NAMALWA (cell line): Measurements from ENCODE around the gene KIAA1549.

Experiments used
- DNase-seq: peaks from one replicate; pipeline ENCODE4 v3.0.0-alpha.2; 2015; ENCODE audit warnings: low spot score

KIAA1549 gene

GRCh38 chr7:138974675-138975292 lies 6.4 kb downstream of the KIAA1549 start:
- no peak for DNase-seq

- no peak for DNase-seq
Measured at GRCh38 chr7:138974103-138974502, 7.1 kb downstream of the KIAA1549 start.

GRCh38 chr7:138970952-138971351 lies 10.2 kb downstream of the KIAA1549 start:
- no peak for DNase-seq

GRCh38 chr7:138970446-138970845 lies 10.7 kb downstream of the KIAA1549 start:
- no peak for DNase-seq

- no peak for DNase-seq
Measured at GRCh38 chr7:138967159-138967558, 14.0 kb downstream of the KIAA1549 start.

- DNase-seq = no peak
Measured at GRCh38 chr7:138964624-138965436, 16.4 kb downstream of the KIAA1549 start.

DNA sequence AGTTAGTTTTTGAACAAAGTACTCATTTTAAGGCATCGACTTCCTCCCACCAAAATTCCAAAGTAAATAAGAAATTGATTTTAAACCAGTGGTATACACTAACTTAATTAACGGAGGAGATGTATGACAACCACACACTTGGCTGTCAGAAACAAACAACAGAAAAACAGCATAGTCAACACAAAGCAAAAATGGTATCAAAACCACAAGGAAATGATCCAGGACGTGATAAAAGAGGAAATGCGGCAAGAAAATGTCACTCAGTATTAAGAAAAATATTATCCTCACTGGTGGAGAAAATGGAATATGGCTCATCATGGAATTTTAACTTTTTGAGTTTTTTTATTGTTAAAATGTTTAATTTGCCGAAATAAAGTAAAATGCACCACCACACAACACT lies 17.5 kb downstream of the KIAA1549 start:
- DNase-seq = no peak

- DNase-seq = no peak
Measured at GRCh38 chr7:138962561-138963270, 18.5 kb downstream of the KIAA1549 start.

- no peak for DNase-seq
Measured at GRCh38 chr7:138961159-138961558, 20.0 kb downstream of the KIAA1549 start.

DNA sequence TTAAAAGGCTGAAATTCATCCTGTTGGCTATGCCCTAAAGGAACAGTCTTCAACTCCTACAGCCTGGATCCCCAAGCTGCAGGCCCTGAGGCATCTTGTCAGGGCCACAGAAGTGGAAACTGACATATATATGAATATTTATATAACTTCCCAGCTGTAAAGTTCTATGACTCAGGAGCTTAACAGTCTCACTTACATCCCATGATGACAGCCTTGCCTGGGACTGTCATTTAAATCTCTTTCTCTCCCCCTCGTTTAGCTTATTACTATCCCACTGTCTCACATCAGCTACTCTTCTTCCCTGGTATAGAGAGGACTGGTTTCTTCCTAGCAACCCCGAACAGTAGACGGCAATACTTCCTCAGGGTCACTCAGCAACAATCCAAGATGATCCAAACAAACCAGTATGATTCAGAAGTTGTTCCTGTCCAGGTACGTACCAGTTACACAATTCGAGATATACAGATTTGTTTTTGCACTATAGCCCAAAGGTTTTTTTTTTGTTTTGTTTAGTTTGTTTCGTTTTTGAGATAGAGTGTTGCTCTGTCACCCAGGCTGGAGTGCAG lies 22.7 kb downstream of the KIAA1549 start:
- DNase-seq = no peak

GRCh38 chr7:138957753-138958390 lies 23.3 kb downstream of the KIAA1549 start:
- DNase-seq = no peak

DNA sequence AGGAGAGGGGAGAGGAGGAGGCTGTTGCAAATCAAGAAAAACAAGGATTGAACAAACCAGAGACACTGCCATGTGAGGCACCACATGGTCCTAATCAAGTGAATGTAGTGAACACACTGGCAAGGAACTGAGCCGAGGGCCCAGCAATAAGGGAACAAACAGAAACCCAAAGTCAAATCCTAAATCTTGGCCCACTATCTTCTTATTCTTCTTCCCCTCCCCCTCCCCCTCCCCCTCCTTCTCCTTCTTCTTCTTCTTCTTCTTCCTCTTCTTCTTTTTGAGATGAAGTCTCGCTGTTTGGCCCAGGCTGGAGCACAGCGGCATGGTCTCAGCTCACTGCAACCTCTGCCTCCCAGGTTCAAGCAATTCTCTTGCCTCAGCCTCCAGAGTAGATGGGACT lies 24.0 kb downstream of the KIAA1549 start:
- no peak for DNase-seq

DNA sequence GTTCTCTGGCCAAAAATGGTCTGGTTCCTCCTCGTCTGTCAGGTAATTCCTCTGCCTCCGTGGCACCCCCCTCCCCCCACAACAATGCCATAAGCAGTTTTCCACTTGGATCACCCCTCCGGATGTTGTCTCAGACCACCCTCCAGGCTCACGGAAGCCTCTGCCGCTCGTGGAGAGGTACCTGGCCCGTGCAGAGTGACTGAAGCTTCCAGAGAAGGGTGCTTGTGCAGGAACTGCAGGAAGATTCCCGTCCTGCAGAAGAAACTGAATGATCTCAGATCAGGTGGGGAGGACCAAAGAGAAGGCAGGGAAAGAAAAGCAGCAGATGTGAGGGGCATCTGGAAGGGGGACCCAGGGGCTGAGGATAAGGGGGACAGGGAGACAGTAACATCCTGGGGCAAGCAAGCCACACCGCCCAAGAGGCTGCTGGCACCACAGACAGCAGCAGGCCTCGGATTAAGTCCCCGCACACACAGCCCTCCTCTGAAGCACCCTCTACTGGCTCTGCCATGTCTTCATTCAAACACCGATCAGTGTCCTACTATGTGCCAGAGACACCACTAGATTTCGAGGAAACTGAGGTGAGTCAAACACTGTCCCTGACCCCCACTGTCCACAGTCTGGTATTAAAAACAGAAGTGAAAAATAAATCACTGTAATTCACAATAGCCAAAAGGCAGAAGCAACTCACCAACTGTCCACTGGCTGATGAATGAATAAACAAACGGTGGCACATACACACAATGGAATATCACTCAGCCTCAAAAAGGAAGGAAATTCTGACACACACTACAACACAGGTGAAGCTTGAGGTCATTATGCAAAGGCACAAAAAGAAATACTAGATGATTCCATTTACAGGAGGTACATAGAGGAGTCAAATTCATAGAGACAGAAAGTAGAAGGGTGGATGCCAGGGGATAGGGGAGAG lies 26.4 kb downstream of the KIAA1549 start:
- DNase-seq = no peak

GRCh38 chr7:138952791-138953190 lies 28.4 kb downstream of the KIAA1549 start:
- DNase-seq = no peak

- no peak for DNase-seq
Measured at GRCh38 chr7:138951953-138952352, 29.2 kb downstream of the KIAA1549 start.

- DNase-seq = no peak
Measured at GRCh38 chr7:138949421-138950088, 31.6 kb downstream of the KIAA1549 start.

DNA sequence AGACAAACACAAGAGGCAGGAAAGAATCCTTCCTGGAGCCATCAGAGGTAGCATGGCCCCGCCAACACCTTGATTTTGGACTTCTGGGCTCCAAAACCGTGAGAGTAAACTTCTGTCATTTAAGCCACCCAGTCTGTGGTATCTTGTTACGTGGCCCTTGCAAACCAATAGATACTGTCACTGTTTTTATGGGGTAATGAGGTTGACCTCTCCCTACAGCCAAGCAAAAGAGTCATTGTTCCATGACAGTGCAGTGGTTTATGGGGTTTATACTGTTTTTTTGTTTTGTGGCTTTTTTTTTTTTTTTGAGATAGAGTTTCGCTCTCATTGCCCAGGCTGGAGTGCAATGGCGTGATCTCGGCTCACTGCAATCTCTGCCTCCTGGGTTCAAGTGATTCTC lies 32.8 kb downstream of the KIAA1549 start:
- DNase-seq = no peak

DNA sequence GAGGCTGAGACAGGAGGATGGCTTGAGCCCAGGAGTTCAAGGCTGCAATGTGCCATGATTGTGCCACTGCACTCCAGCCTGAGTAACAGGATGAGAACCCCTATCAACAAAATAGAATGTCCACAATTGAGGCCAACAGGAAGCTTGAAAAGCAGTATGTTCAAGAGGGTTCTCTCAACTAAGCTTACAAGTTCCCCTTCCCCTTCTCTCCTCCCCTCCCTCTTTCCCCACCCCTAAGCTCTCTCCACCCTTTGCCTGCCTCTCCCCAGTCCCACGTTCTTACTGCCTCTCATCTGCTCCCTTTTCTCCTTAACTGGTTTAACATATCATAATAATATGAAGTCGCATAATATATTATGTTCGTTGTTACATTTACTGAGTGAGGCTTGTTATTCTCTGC lies 35.4 kb downstream of the KIAA1549 start:
- no peak for DNase-seq

DNA sequence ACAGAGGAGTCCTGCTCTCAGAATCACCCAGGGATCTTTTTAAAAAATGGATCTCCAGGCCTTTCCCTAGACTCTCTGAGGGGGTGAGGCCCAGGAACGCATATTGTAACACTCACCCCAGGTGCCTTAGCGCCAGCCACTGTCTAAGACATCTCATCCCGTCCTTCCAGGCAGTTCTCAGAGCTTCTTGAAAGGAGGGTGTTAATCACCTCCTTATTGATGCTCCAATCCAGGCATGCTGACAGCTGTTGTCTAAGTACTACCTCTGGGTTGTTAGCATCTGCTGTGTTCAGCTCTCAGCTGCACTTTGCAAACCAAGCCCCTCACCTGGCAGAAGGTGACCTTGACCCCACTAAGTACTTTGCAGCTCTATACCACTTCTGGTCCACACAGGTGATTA lies 36.0 kb downstream of the KIAA1549 start:
- DNase-seq = no peak

DNA sequence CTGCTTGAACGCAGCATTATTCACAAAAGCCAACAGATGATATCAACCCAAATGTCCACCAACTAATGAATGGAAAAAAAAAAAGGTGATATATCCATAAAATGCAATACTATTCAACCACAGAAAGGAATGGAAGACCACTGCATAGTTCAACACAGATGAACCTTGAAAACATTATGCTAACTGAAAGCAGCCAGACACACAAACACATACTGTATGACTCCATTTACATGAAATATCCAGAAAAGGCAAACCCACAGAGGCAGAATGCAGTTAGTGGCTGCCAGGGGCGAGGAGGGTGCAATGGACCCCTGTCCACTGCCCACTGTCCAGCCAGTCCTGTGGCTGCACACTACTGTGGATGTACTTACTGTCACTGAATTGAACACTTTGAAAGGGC lies 36.6 kb downstream of the KIAA1549 start:
- DNase-seq = no peak

DNA sequence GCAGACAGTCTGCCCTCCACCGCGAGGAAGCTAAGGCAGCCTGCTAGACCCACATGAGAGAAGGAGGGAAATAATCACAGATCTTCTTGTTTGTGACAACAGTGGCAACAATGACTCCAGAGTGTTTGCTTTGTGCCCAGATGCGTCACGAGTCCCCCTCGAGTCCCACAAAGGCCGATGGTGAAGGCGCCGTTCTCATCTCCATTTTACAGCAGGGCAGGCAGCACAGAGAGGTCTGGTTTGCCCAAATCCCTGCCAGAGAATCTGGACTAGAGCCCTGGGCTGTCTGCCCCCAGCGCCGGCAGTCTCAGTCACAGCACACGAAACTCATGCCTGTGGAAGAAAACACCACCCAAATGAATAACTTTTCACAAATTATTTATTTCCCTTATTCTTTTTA lies 38.1 kb downstream of the KIAA1549 start:
- DNase-seq = no peak
